Activated naive CD4-positive, alpha-beta T cell treated with anti-CD3 and anti-CD28 coated beads, Interleukin-2, amount 50 U/mL, for 16 hours (primary cell): ENCODE measurements around the gene GOLGA8T.
A peak's percentile ranks its signal among the peaks of the same experiment; 100 is the strongest.
"Not testable (repeated sequence)": the region's sequence is repeated elsewhere in the genome, so short reads cannot be mapped to it uniquely, and the experiment has no call there.

Experiments
- DNase-seq: peaks from one replicate; pipeline ENCODE4 v3.0.0-alpha.2; 2020

GOLGA8T gene, protein sequence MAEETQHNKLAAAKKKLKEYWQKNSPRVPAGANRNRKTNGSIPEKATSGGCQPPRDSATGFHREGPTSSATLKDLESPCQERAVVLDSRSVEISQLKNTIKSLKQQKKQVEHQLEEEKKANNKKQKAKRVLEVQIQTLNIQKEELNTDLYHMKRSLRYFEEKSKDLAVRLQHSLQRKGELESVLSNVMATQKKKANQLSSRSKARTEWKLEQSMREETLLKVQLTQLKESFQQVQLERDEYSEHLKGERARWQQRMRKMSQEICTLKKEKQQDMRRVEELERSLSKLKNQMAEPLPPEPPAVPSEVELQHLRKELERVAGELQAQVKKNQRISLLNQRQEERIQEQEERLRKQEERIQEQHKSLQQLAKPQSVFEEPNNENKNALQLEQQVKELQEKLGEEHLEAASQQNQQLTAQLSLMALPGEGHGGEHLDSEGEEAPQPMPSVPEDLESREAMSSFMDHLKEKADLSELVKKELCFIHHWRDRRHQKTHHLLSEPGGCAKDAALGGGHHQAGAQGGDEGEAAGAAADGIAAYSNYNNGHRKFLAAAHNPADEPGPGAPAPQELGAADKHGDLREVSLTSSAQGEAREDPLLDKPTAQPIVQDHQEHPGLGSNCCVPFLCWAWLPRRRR

DNA sequence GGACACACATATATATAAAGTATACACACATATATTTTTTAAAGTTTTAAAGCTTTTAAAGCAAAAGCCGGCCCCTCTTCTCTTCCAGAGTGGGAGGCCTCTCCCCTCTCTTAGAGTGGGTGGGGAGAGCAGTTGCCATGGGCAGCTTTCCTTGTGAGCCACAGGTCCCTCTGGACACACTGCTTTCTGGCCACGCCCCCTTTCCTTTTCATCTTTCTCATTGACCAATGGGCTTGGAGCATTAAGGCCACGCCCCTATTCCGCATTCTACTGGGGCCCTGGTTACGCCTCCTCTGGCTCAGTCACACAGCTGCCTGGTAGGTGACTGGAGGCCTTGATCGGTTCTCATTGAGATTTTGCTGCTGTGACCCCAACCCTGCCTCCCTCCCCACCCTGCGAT, at the start of gene GOLGA8T:
TSS of gene GOLGA8T (plus strand) at position 301 of the 400 bp plus-strand sequence. CDS start at position 399, 98 bp downstream.
- DNase-seq = not testable (repeated sequence)

DNA sequence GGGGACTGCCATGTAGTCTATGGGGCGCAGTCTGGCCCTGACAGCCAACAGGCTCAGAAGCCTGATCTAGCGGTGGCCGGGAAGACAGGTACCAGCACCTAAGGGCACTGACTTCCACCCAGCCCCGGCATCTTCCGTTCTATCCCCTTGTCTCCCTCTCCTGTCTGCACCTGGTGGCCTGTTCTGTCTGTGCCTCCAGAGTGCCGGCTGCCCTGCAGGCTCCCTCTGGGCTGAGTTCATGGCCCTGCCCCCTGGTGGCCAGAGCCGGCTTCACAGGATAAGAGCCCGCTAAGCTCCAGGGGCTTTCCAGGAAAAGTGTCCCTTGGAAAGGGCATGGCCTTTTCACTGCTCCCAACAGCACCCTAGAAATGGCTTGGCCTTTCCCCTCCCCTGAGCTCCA, 37.0 kb upstream of the GOLGA8T start:
- not testable (repeated sequence) for DNase-seq

DNA sequence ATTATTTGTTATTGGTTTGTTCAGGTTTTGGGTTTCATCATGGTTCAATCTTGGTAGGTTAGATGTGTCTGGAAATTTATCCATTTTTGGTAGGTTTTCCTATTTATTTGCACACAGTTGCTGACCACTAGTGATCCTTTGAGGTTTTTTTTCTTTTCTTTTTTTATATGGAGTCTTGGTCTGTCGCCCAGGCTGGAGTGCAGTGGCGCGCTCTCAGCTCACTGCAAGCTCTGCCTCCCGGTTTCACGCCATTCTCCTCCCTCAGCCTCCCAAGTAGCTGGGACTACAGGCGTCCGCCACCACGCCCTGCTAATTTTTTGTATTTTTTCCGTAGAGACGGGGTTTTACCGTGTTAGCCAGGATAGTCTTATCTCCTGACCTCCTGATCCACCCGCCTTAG, 32.0 kb upstream of the GOLGA8T start:
- DNase-seq = not testable (repeated sequence)

DNA sequence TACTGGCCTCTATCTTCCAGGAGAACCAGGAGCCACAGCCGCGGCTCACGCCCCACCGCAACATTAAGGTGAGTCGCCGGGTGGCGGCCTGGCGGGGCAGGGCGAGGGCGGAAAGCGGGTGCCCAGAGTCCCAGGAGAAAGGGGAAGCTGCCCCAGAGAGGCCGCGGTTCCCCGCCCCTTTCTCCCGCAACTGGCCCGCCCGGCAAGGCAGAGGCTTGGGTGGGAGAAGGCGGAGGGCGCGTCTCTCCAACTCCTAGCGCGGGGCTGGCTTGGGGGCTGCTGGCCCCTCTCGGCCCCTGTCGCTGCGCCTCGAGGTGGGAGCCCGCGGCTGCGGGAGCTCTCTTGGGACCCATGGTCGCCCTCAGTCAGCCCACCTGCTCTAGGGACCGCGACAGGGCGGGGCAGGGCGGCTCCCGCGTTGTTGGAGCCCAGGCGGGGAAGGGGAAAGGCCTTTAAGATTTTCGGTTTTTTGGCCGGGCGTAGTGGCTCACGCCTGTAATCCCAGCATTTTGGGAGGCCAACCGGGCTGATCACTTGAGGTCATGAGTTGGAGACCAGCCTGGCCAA, 30.8 kb upstream of the GOLGA8T start:
- DNase-seq = not testable (repeated sequence)

DNA sequence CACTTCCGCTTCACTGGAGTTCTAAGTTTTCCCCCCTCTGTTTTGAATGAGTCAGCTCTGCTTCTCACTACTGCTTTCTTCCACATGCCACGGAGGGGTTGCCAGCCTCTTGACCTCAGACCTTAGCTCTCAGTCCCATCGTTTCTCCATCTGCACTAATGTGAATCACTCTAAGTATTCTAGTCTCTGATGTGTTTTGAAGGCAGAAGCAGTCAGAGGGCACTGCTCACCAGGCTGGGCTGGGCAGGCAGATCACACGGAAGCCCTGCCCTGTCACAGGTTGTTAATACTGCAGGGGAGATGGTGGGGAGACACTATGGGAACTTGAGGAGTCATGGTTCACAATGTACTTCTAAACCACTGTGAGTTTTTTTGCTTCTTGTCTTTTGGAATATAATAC, 24.3 kb upstream of the GOLGA8T start:
- DNase-seq = not testable (repeated sequence)

DNA sequence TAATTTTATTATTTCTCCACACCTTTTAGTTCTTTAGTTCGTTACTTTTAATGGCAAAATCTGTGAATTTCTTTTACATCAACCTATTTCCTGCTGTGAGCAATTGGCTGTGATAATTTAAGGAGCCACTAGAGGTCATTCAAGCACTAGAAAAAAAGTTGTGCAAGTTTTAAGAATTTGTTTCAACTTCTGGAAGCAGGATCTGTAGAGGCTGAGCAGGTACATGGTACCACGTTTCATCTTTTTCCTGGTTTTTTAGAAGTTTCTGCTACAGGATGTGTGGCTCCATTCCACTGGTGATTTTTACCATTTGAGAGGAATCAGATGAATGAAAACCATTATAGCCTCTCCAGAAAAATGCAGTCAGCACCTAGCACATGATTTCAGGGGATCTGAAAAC, 4.8 kb upstream of the GOLGA8T start:
- not testable (repeated sequence) for DNase-seq

DNA sequence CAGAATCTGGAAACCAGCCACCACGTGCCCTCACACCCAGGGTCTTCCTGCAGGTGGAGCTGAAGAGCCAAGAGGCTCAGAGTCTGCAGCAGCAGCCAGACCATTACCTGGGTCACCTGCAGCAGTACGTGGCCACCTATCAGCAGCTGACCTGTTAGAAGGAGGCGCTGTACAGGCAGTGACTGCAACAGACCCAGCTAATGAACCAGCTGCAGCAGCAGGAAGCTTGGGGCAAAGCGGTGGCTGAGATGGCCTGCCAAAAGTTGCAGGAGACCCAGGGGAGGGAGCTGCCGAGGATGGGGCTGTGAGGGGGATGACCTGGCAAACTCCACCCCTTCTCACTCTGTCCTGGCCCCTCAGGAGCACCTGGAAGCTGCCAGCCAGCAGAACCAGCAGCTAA, 8.4 kb downstream of the GOLGA8T start:
- DNase-seq = not testable (repeated sequence)

DNA sequence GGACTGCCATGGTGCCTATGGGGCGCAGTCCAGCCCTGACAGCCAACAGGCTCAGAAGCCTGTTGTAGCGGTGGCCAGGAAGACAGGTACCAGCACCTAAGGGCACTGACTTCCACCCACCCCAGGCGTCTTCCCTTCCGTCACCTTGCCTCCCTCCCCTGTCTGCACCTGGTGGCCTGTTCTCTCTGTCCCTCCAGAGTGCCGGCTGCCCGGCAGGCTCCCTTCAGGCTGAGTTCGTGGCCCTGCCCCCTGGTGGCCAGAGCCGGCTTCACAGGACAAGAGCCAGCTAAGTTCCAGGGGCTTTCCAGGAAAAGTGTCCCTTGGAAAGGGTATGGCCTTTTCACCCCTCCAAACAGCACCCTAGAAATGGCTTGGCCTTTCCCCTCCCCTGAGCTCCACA, 15.0 kb downstream of the GOLGA8T start:
- DNase-seq = not testable (repeated sequence)

DNA sequence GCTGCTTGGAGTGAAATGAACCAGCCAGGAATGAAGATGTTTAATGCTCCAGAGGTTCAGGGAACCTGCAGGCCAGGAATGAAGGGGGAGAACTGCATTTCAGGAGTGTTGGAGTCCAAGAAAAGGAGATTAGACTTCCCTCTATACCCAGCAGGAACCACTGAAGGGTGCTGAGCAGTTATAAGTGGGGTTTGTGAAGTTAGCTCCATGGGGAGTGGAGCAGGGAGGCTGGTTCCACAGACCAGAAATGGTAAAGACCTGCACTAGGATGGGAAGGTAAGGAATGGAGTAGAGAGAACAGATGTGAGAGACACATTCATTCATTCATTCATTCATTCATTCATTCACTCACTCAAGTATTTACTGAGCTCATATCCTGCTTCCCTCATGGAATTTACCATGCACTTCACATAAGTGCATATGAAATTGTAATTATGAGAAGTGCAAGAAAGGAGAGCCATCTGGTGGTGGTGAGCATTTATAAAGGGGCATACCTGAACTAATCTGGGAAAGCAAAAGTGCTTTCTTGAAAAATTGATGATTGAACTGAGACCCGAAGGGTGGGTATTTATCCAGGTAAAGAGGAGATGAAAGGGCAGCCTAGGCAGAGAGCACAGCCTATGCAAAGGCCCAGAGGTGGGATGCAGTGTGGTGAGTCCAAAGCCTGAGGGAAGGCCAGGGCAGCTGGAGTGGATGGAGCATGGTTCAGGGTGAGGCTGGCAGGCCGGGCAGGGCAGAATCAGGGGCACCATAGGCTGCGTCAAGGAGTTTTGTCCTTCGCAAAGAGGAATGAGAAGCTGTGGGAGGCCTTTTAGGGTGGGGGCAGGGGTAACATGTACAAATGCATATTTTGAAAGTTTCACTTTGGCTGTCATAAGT, 27.9 kb downstream of the GOLGA8T start:
- not testable (repeated sequence) for DNase-seq

DNA sequence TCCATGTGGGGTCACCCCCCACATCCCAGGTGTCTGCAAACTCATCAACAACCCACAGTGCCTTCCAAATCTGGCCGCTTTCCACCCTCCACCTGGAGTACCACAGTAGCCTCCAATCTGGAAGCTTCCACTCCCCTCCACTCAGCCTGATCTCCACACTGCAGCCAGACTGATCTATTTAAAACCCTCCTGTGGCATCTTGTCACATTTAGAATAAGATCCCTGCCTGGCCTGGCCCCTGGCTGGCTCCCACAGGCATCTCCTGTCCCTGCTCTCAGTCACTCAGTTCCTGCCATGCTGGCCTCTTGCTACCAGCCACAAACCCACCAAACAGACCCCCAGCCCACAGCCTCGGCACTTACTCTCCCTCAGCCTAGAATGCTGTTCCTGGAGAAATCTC, 28.9 kb downstream of the GOLGA8T start:
- DNase-seq = not testable (repeated sequence)

DNA sequence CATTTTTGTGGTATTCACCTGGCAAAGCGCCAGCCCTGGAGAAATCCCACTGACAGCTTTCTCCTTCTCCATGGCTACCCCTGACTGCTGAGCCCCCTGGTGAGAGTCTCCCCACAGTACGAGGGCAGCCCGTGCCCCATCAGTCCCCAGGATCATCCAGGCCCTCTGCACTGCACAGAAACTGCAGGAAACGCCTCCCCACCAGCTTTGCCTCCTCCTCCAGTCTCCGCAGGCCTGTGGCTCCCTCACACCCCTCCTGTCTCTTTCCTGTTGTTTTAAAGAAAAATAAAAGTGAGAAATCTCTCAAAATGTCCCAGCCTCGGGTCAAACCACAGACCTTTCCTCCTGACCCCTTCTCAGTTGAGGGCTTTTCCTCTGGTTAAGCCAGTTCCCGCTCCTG, 29.4 kb downstream of the GOLGA8T start:
- DNase-seq = not testable (repeated sequence)

DNA sequence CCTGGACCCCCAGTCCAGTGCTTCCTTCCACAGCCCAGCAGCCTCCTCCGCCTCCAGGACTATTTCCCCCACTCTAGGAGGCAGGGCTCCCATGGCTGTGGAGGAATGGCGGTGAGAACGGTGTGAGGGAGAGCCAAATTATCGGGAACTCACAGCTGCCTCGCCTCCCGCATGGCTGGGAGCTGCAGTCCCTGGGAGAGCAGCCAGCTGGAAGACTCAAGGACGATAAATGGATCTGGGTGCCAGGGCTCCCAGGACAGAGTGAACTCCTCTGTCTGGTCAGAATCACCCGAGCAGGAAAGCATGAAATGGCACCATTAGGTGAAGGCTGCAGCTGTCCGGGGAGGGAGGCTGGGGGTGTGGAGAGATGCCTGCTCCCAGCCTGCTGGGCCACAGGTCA, 32.6 kb downstream of the GOLGA8T start:
- DNase-seq = not testable (repeated sequence)

DNA sequence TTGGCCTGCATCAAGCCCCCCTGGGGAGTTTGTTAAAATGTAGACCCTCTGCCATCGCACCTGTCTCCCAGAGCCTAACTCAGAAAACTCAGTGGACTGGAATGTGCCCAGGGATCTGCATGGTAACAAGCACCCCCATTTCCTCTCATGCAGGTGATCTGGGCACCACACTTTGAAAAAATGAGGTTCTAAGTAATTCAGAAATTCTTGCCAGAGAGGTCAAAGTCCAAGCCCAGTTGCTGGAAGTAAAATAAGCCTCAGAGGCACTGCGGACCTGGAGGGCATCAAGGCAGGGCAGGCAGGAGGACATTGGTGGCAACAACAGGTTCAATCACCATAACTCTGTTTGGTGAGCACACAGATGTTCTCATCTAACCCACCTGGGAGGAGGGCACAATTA, 33.0 kb downstream of the GOLGA8T start:
- not testable (repeated sequence) for DNase-seq

DNA sequence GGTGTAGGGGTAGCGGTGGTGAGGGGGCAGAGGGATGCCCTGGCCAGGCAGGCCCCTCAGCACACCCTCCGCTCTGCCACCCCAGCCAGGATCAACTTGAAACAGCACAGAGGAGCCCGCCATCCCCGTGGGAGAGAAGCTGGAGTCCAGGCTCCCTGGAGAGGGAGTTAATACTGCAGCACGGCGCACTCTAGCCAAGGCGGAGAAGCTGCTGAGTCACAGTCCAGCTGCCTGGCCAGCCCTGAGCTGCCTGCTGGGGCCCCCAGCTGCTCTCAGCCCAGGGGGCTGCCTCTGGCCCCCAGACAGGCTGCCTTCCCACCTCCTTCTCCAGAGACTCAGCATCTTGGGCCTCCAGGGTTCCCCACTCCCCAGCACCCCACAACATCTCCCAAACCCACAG, 36.6 kb downstream of the GOLGA8T start:
- DNase-seq = not testable (repeated sequence)

DNA sequence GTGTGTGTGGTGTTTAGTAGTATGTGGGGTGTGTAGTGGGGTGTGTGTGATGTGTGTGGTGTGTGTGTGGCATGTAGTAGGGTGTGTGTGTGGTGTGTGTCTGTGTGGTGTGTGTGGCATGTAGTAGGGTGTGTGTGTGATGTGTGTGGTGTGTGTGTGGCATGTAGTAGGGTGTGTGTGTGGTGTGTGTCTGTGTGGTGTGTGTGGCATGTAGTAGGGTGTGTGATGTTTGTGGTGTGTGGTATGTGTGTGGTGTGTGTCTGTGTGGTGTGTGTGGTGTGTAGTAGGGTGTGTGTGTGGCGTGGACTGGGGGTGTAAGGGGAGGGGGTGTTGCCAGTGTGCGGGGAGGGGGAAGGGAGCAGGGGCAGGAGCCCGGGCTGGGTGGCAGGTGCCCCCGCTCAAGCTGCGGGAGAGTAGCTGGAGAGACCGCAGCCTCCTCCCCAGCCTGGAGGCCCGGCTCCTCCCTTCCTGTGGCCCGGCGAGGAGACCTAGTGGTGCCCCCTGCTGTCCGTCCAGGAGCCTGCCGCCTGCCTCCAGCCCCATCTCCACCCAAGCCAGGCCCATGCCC, 38.3 kb downstream of the GOLGA8T start:
- DNase-seq = peak; percentile 75

DNA sequence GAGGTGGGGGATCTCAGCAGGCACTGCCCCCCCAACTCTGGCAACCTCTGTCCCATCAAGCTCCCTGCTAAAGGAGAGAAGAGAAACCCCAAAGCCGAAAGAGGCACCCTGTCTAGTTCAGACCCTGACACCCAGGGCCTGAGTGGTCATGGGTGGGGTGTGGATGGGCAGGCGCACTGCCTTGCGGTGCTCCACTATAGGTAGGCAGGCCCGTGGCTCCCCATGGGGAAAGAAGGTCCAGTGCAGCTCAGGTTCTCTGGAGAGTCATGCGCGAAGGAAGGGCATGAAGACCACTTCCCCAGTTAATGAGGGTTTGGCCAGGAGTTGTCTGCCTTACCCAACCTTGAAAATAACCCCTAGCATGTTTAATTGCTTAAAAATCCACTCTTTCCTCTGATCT, 40.4 kb downstream of the GOLGA8T start:
- DNase-seq = not testable (repeated sequence)

DNA sequence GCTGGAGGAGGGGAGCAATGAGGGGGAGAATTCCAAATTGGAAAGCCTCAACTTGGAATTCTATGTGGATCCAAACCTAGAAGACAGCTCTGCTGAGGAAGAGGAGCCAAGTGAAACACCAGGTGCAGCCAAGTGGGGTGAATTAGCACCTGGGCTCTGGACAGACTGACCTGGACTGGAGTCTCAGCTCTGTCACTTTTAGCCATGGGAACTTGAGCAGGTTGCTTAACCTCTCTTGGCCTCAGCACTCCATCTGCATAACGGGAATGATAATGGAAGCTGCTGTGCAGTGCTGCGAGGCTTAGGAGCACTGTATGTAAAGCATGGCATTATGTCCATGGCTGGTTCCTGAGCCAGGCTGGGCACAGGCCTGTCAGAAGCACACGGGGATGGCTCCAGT, 41.8 kb downstream of the GOLGA8T start:
- DNase-seq = not testable (repeated sequence)

DNA sequence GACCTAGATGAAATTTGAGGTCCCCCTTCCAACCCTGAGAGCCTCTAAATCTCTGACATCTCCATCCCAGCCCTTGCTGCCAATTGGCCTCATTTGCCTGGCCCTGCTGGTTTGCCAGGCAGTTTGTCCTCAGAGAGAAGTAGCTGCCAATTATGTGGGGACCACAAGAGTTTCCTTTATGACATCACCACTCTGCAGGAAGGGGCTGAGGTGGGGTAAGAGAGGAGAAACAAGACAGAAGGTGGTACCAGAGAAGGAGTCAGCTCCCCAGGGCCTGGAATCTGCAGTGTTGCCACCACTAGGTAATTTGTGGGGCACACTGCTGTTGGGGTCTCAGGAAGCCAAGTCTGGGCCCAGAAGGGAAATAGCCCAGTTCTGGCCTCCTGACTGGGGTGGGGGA, 45.0 kb downstream of the GOLGA8T start:
- DNase-seq = not testable (repeated sequence)

DNA sequence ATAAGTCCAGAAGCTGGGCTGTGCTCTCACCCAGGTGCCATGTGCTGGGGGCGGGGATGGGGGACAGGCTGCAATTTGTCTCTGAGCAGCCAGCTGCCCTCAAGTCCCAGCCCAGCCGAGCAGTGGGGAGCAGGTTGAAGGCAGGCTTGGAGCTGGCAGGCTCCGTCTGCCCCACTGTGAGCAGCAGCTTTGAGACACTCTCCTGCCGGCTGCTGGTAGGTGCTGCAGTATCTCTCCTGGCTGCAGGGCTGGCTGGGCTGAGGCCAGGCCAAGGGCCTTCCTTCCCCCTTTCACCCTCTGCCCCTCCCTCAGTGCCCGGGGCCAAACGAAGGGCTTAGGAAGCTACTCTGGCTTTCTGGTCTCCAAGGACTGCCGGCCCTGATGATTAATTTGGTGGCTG, 50.6 kb downstream of the GOLGA8T start:
- DNase-seq = not testable (repeated sequence)

DNA sequence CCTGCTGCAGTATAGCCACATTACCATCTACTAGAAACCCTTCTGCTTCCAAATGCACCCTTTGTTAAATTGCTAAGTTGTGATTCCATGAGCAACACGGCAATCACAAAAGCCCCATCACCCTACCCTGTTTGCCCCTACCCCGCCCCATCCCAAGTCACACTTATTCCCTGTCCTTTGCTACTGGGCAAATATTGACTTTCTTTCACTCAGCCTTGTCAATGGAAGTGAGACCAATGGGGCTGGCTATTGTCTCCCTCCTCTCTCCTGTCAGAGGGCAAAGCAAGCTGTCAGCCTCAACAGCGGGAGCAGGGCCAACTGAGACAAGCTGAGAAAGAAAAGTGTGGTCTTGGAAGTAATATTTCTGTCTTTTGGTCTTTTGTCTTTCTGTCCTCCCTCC, 52.6 kb downstream of the GOLGA8T start:
- not testable (repeated sequence) for DNase-seq

DNA sequence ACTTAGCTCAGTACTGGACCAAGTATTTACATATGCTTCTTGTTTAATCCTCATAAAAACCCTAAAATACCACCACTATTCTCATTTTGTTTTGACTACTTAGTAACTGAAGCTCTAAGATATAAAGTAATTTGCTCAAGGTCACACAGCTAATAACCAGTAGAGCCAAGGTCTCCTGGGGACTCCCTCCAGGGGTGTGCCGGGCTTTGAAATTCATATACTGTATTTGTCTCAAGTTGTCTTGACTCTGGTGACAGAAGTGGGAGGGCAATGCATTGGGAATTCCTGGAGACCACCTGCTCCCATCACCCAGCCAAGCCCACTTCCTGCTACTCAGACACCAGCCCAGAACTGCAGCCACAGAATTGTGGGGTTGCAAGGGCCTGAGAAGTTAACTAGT, 54.9 kb downstream of the GOLGA8T start:
- not testable (repeated sequence) for DNase-seq

DNA sequence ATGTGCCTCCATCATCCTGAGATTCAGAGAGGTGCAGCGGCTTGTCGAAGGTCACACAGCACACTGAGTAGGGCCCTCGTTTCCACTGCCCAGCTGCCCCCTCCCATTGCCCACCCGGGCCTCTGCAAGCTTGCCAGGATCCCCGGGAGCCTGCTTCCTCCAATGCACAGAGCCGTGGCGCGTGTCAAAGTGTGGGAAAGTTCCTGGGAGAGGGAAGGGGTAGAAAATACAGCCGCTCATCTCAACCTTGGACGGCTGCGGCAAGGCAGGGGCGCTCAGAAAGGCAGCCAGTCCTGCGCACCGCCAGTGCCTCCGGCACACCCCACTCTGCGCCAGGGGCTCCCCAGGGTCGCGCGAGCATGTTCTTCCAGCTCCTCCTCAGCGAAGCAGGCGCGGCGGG, 56.3 kb downstream of the GOLGA8T start:
- DNase-seq = not testable (repeated sequence)
